ENCODE results near the gene HOOK2. TPM values are rescaled to one million over a fixed set of nuclear protein-coding genes. Genes with fewer than 3 reads are reported as not detected.
"Not testable (repeated sequence)": the region's sequence is repeated elsewhere in the genome, so short reads cannot be mapped to it uniquely, and the experiment has no call there.

The HOOK2 gene
- total RNA-seq, 3 donors from 2014 or later (not counting 1 experiment from before 2014, with no cell fraction given): 13.3 to 15.3 (median 13.9) TPM

GRCh38 chr19:12715102-12715501 lies 60.2 kb downstream of the HOOK2 start:
- no peaks in the 10 kb centered on the region for H3K9me3 ChIP-seq (ENCODE audit: control insufficient read depth, insufficient read depth, low read length)
- H3K27ac ChIP-seq (ENCODE audit: low read length): no peak overlapping the region
- no peaks in the 10 kb centered on the region for H3K36me3 Mint-ChIP-seq
- peaks cover 44% of the 10 kb centered on the region for H3K36me3 ChIP-seq (ENCODE audit: control insufficient read depth, insufficient read depth, low read length)
- ATAC-seq (no peak), DNase-seq (no peak)
- no peak for TF ChIP-seq CTCF (IDR thresholded peaks at IDR 0.05)
- H3K9me3 Mint-ChIP-seq: no peaks in the 10 kb centered on the region
- H3K27ac Mint-ChIP-seq: no peak overlapping the region
- H3K4me3 ChIP-seq (ENCODE audit: low read length): no peak overlapping the region
- H3K4me3 Mint-ChIP-seq: no peak overlapping the region
- intact Hi-C loops (cut with micrococcal nuclease): no loop called here
- peaks cover 0 to 10% of the 10 kb centered on the region in 2 donors for H3K4me1 Mint-ChIP-seq
- no peaks in the 10 kb centered on the region for H3K27me3 Mint-ChIP-seq (ENCODE audit: low read depth in 2 of 2)
- 96% methylated on average over 15 of the region's 15 CpGs for WGBS (ENCODE audit: insufficient coverage)
- no peaks in the 10 kb centered on the region for H3K27me3 ChIP-seq (ENCODE audit: control insufficient read depth, insufficient read depth, low read length)
- H3K4me1 ChIP-seq (ENCODE audit: control insufficient read depth, insufficient read depth, low read length): no peaks in the 10 kb centered on the region

DNA sequence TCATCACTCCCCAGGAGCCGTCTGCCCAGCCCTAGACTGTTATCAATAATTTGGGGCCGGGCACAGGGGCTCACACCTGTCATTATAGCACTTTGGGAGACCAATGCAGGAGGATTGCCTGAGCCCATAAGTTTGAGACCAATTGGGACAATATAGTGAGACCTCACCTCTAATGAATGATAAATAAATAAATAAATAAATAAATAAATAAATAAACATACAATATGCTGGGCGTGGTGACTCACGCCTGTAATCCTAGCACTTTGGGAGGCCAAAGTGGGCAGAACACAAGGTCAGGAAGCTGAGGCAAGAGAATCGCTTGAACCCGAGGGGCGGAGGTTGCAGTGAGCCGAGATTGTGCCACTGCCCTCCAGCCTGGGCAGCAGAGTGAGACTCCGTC lies 62.0 kb downstream of the HOOK2 start:
- DNase-seq; H3K9me3 Mint-ChIP-seq; H3K4me1 ChIP-seq (ENCODE audit: control insufficient read depth, insufficient read depth, low read length); H3K4me3 Mint-ChIP-seq; H3K27ac ChIP-seq (ENCODE audit: low read length); ATAC-seq; intact Hi-C loops (cut with micrococcal nuclease); H3K27me3 Mint-ChIP-seq (ENCODE audit: low read depth in 2 of 2); H3K27me3 ChIP-seq (ENCODE audit: control insufficient read depth, insufficient read depth, low read length); H3K4me3 ChIP-seq (ENCODE audit: low read length); H3K9me3 ChIP-seq (ENCODE audit: control insufficient read depth, insufficient read depth, low read length); H3K27ac Mint-ChIP-seq; H3K4me1 Mint-ChIP-seq; H3K36me3 Mint-ChIP-seq: not testable (repeated sequence)
- peaks cover 47% of the 10 kb centered on the region for H3K36me3 ChIP-seq (ENCODE audit: control insufficient read depth, insufficient read depth, low read length)
- WGBS (ENCODE audit: insufficient coverage): 96% methylated on average over 7 of the region's 9 CpGs

Other genes with a start within 250 kb of the HOOK2 start
- gene ZNF564, start 224.1 kb downstream of the HOOK2 start, total RNA-seq: 10 to 100 TPM; 22.0 to 27.1 (median 23.3) TPM
- 10 to 100 TPM; 12.0 to 21.4 (median 20.9) TPM for gene ZNF490, start 164.7 kb downstream of the HOOK2 start, total RNA-seq
- 10 to 100 TPM; 52.6 to 62.0 (median 56.5) TPM for gene ZNF791, start 164.6 kb downstream of the HOOK2 start, total RNA-seq
- 100 to 1,000 TPM; 107 to 118 (median 112) TPM for gene MAN2B1, start 108.8 kb downstream of the HOOK2 start, total RNA-seq
- gene WDR83, start 108.7 kb downstream of the HOOK2 start, total RNA-seq: 10 to 100 TPM; 17.0 to 25.8 (median 25.1) TPM
- 100 to 1,000 TPM; 143 to 193 (median 145) TPM for gene DHPS, start 93.7 kb downstream of the HOOK2 start, total RNA-seq
- not detected for gene GNG14, start 87.6 kb downstream of the HOOK2 start, total RNA-seq
- 1 to 10 TPM; 2.2 to 3.2 (median 2.9) TPM for gene FBXW9, start 78.9 kb downstream of the HOOK2 start, total RNA-seq
- gene TNPO2, start 51.6 kb downstream of the HOOK2 start, total RNA-seq: 10 to 100 TPM; 56.8 to 66.6 (median 58.2) TPM
- 100 to 1,000 TPM; 217 to 228 (median 219) TPM for gene TRIR, start 40.9 kb downstream of the HOOK2 start, total RNA-seq
- gene GET3, start 38.1 kb downstream of the HOOK2 start, total RNA-seq: 10 to 100 TPM; 42.2 to 51.3 (median 44.2) TPM
- not detected for gene BEST2, start 23.8 kb downstream of the HOOK2 start, total RNA-seq
- gene JUNB, start 15.9 kb upstream of the HOOK2 start, total RNA-seq: 100 to 1,000 TPM; 781 to 903 (median 859) TPM
- 10 to 100 TPM; 28.8 to 67.1 (median 66.9) TPM for gene PRDX2, start 26.2 kb upstream of the HOOK2 start, total RNA-seq
- 1 to 10 TPM; 1.7 to 2.8 (median 2.2) TPM for gene THSD8, start 26.5 kb upstream of the HOOK2 start, total RNA-seq
- gene RNASEH2A, start 31.0 kb upstream of the HOOK2 start, total RNA-seq: 1 to 10 TPM; 6.6 to 8.7 (median 7.4) TPM
- not detected for gene RTBDN, start 59.0 kb upstream of the HOOK2 start, total RNA-seq
- under 1 TPM in 2 of 3 donors, not detected in 1; 0.07 to 0.88 TPM for gene MAST1, start 63.0 kb upstream of the HOOK2 start, total RNA-seq
- gene DNASE2, start 105.9 kb upstream of the HOOK2 start, total RNA-seq: 10 to 100 TPM; 28.3 to 31.7 (median 31.2) TPM
- gene KLF1, start 111.6 kb upstream of the HOOK2 start, total RNA-seq: not detected
- 10 to 100 TPM; 35.9 to 41.7 (median 36.3) TPM for gene GCDH, start 115.6 kb upstream of the HOOK2 start, total RNA-seq
- gene SYCE2, start 143.7 kb upstream of the HOOK2 start, total RNA-seq: 1 to 10 TPM in 1 of 3 donors, under 1 TPM in 2; 0.88 to 2.2 (median 0.92) TPM
- 10 to 100 TPM; 29.3 to 34.5 (median 32.0) TPM for gene FARSA, start 158.2 kb upstream of the HOOK2 start, total RNA-seq
- gene CALR, start 163.1 kb upstream of the HOOK2 start, total RNA-seq: 100 to 1,000 TPM; 588 to 813 (median 763) TPM
- gene RAD23A, start 170.3 kb upstream of the HOOK2 start, total RNA-seq: 10 to 100 TPM; 79.2 to 81.2 (median 80.3) TPM
- 1 to 10 TPM; 5.3 to 7.1 (median 5.7) TPM for gene GADD45GIP1, start 181.7 kb upstream of the HOOK2 start, total RNA-seq
- gene DAND5, start 194.0 kb upstream of the HOOK2 start, total RNA-seq: not detected
- 1 to 10 TPM in 2 of 3 donors, under 1 TPM in 1; 0.61 to 2.1 (median 1.3) TPM for gene NFIX, start 219.9 kb upstream of the HOOK2 start, total RNA-seq